Naive thymus-derived CD8-positive, alpha-beta T cell (primary cell): ENCODE results near the gene ERGIC3. TPM values are rescaled to one million over a fixed set of nuclear protein-coding genes. Genes with fewer than 3 reads are reported as not detected.
A peak's percentile ranks its signal among the peaks of the same experiment; 100 is the strongest.
"Not testable (repeated sequence)": the region's sequence is repeated elsewhere in the genome, so short reads cannot be mapped to it uniquely, and the experiment has no call there.

Experiments used
- ATAC-seq, 2 donors: fragments of 150-1000 bp; cut with Tn5 transposase in 1 of 2; sonication (Bioruptor Pico), chemical (Tn5 transposase) in 1 of 2; 1 replicate in 1 of 2; 2 replicates in 1 of 2; pipeline ENCODE4 v1.10.0; 2021; ENCODE audit warnings: mild to moderate bottlenecking in 2 of 2, moderate library complexity in 2 of 2
- POLR2A ChIA-PET: fragments of 350-600 bp; sonication (Branson Sonifier 250); formaldehyde crosslinking; loops from one replicate; lab custom pipeline; 2021; ENCODE audit warnings: antibody characterized with exemption; lab: Charles Lee
- DNase-seq, 10 donors: peaks; one replicate each; pipeline versions ENCODE4 v3.0.0 to v3.0.0-alpha.2; 2020 to 2022
- H3K27ac Mint-ChIP-seq, 10 donors: one replicate each; pipeline ENCODE4 v1.8.0; 2020 to 2022; ENCODE audit warnings: mild to moderate bottlenecking in 10 of 10, mixed read lengths in 10 of 10, moderate library complexity in 4 of 10, inconsistent platforms in 1 of 10
- H3K27me3 Mint-ChIP-seq, 5 donors: one replicate each; pipeline ENCODE4 v1.8.0; 2021 to 2022; ENCODE audit warnings: mixed read lengths in 5 of 5
- H3K36me3 Mint-ChIP-seq, 3 donors: one replicate each; pipeline ENCODE4 v1.8.0; 2020 to 2022; ENCODE audit warnings: mixed read lengths in 3 of 3, mild to moderate bottlenecking in 2 of 3, inconsistent platforms in 1 of 3
- H3K4me1 Mint-ChIP-seq, 4 donors: one replicate each; pipeline ENCODE4 v1.8.0; 2021 to 2022; ENCODE audit warnings: mixed read lengths in 4 of 4
- H3K4me3 Mint-ChIP-seq, 10 donors: one replicate each; pipeline ENCODE4 v1.8.0; 2020 to 2022; ENCODE audit warnings: mild to moderate bottlenecking in 10 of 10, mixed read lengths in 10 of 10, moderate library complexity in 6 of 10, inconsistent platforms in 1 of 10
- H3K9me3 Mint-ChIP-seq, 9 donors: one replicate each; pipeline ENCODE4 v1.8.0; 2020 to 2022; ENCODE audit warnings: mixed read lengths in 9 of 9, mild to moderate bottlenecking in 3 of 9, inconsistent platforms in 1 of 9, moderate library complexity in 1 of 9
- polyA plus RNA-seq, 3 donors: library from polyadenylated mRNA; unstranded; fragments of 300-500 nt; fragmentation: Illumina TruSeq; gene quantifications; one replicate each; pipeline ENCODE4 v1.2.3, GENCODE V29; 2021
- total RNA-seq, 8 experiments: library from RNA in 2 of 8; stranded (reverse) in 2 of 8; gene quantifications; one replicate each; pipeline ENCODE4 v1.2.3 and lab custom pipeline; 2021 to 2026

The ERGIC3 gene
- total and polyA plus RNA-seq, 5 experiments from 2014 or later: 129 to 150 (median 149) TPM

DNA sequence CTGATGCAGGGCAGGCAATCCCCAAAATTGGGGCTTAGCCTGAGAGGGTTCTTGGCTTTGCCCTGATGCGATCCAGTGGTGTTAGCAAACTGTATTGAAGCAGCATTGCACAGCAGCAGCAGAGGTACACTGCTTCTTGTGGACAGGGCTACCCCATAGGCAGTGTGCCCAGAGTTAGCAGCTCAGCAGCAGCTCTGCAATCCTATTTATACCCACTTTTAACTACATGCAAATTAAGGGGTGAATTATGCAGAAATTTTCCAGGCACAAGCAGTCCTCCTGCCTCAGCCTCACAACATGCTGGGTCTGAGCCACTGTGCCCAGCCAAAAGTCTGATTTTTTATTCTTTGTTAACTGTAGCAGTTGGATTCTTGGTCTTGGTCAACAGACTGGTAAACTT is 16.2 kb upstream of the ERGIC3 start:
- H3K36me3 Mint-ChIP-seq: no peaks in the 10 kb centered on the region
- no peaks in the 10 kb centered on the region for H3K4me1 Mint-ChIP-seq

DNA sequence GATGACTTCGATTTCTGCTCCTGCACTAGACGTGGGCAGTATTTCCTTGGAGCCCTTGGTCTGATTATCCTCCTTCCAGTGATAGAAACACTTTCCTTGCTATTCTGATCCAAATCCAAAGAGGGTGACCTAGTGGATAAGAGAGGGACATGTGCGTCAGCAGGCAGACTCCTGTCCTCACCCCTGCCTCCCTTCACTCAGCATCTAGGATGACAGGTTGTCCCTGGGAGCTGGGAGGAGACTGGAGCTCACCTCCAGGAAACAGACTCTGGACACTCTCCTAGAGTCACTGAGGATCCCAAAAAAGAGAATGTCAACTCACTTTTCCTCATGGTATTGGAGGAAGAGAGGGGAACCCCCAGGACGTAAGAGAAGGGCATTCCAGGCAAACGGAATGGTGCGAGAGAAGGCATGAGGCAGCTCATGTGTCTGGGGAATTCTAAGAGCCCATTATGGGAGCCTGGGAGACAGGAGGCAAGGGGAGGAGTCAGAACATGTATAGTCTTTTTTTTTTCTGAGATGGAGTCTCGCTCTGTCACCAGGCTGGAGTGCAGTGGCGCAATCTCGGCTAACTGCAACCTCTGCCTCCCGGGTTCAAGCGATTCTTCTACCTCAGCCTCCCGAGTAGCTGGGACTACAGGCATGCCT is 14.6 kb upstream of the ERGIC3 start:
- POLR2A ChIA-PET: no interaction called here
- no peak overlapping the region for H3K4me3 Mint-ChIP-seq
- no peak for ATAC-seq

More for the DNA sequence above, 16.2 kb upstream of the ERGIC3 start:
- DNase-seq: no peak
- Mint-ChIP-seq H3K27ac (no peak overlapping the region), H3K4me3 (no peak overlapping the region), H3K27me3 (no peaks in the 10 kb centered on the region), H3K9me3 (no peaks in the 10 kb centered on the region)
- POLR2A ChIA-PET: interaction anchor here (0.6 kb wide), 1 partner anchor 98 kb away, joined by 3 read pairs; no protein-coding TSS in a partner anchor
- no peak for ATAC-seq

DNA sequence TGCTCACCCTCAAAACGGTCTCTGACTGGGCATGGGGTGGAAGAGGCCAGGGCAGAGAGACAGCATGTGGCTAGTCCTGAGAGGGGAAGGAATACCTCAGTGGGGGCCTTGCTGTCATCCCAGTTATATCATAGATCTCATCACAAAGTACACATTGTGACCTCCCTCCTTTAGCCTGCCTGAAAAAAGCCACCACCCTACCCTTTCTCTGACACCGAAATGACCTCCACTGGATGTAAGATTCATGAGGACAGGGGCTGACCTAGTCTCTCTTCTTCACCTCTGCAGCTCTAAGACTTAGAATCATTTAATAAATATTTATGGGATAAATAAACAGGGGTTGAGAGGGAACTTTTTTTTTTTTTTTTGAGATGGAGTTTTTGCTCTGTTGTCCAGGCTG is 12.3 kb upstream of the ERGIC3 start, which contains the start of gene C20orf173:
TSS of gene C20orf173 (minus strand) at position 101 of the 400 bp plus-strand sequence. CDS start 279 bp downstream, outside the sequence.
- Mint-ChIP-seq H3K27me3 (no peaks in the 10 kb centered on the region), H3K36me3 (no peaks in the 10 kb centered on the region), H3K9me3 (no peaks in the 10 kb centered on the region), H3K27ac (peak within 1 kb of the TSS in 1 of 10 donors; percentile 2), H3K4me1 (no peaks in the 10 kb centered on the region), H3K4me3 (no peak within 1 kb of the TSS)
- POLR2A ChIA-PET: no interaction called here
- DNase-seq: no peak
- ATAC-seq: no peak

More for the DNA sequence above, 14.6 kb upstream of the ERGIC3 start:
- no peaks in the 10 kb centered on the region for H3K9me3 Mint-ChIP-seq
- no peaks in the 10 kb centered on the region for H3K4me1 Mint-ChIP-seq
- peak overlapping the region in 1 of 10 donors; percentile 82 for H3K27ac Mint-ChIP-seq
- no peaks in the 10 kb centered on the region for H3K27me3 Mint-ChIP-seq
- no peaks in the 10 kb centered on the region for H3K36me3 Mint-ChIP-seq
- no peak for DNase-seq

DNA sequence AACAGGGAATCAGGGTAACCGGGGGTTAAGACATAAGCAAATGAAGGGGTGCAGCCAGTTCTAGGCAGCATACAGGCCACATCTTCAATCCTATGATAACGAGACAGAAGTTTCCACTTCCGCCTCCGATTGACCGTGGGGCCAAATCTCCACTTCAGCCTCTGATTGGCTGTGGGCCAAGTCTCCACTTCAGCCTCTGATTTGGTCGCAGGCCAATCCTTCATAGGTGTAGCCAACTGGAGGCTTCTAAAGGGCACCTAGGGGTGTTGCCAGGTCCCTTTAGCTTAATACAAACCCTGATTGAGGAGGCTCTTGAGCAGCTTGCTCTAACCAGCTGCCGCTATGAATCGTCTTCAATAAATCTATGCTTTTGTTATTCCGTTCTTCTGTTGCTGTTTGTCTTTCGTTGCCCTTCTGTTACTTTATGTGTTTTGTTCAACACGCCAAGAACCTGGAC is 2.1 kb upstream of the ERGIC3 start:
- Mint-ChIP-seq H3K4me3 (peak overlapping the region in 1 of 10 donors; percentile 40), H3K27ac (peak overlapping the region in 1 of 10 donors; percentile 48), H3K9me3 (no peaks in the 10 kb centered on the region), H3K36me3 (peaks cover 0 to 8% (median 0%) of the 10 kb centered on the region in 3 donors), H3K4me1 (peaks cover 10 to 28% (median 24%) of the 10 kb centered on the region in 4 donors), H3K27me3 (peaks cover 0 to 3% (median 0%) of the 10 kb centered on the region in 5 donors)
- POLR2A ChIA-PET: no interaction called here
- DNase-seq (peak in 1 of 10 donors; percentile 11), ATAC-seq (no peak)

DNA sequence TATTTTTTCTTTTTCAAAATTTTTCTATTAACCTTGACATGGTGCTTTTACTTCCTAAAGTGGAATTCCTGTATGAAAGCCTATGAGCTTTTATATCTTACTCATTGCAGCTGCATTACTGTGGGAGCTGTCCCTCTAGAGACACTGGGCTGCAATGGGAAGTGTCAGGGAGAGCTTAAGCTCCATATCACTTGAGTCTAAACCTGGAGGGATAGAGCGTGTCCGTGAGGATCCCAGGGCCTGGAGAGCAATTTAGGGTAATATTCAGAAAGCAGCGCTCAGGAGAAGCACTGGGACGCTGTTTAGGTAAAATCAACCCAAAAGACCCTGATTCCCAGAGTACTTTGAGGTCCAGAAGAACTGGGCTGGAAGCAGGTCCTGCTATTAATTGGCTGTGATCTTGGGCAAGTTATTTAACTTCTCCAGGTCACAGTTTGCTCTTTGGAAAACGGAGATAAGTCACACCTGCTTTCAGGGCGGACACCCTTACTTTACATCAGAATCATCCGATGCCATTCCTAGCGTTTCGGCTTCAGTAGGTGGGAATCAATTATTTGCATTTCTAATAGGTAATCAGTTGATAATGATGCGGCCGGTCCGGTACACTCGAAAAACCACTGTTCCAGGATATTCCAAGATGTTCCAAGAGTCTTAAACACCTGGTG is 628 bp upstream of the ERGIC3 start:
- no peak for DNase-seq
- H3K4me1 Mint-ChIP-seq: peaks cover 10 to 28% (median 24%) of the 10 kb centered on the region in 4 donors
- H3K9me3 Mint-ChIP-seq: no peaks in the 10 kb centered on the region
- POLR2A ChIA-PET: interaction anchor here (0.8 to 3.5 kb wide), 7 partner anchors 50 to 413 kb away, joined by 3 to 22 read pairs (median 7); partner anchors contain the start of genes EIF6, RBM39 and SCAND1
- peaks cover 0 to 2% (median 0%) of the 10 kb centered on the region in 5 donors for H3K27me3 Mint-ChIP-seq
- ATAC-seq: no peak
- H3K36me3 Mint-ChIP-seq: peaks cover 0 to 8% (median 0%) of the 10 kb centered on the region in 3 donors
- peak overlapping the region in 8 of 10 donors; percentile 52 to 96 (median 91) for H3K27ac Mint-ChIP-seq
- peak overlapping the region; percentile 82 to 97 (median 92) for H3K4me3 Mint-ChIP-seq

DNA sequence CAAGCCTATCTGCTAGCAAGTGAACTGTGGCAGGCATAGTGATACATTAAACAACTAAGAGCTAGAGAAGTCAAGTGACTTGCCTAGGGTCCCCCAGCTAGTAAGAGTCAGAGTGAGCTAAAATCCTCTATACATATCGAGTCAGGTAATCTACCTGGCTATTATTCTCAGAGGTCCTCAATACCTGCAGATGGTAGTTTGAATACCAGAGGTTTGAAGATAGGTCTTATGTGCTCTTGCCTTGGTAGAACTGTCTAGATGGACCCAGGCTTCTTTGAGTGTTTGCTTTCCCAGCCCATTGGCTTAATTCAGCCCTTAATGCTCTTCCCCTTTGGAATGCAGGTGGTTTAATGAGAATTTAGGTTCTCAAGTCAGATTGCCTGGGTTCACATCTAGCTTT is 1.1 kb downstream of the ERGIC3 start:
- DNase-seq: no peak
- H3K27me3 Mint-ChIP-seq: peaks cover 0 to 2% (median 0%) of the 10 kb centered on the region in 5 donors
- H3K4me3 Mint-ChIP-seq: peak overlapping the region; percentile 82 to 97 (median 92)
- POLR2A ChIA-PET: interaction anchor here (1.0 to 3.5 kb wide), 5 partner anchors 52 to 411 kb away, joined by 3 to 22 read pairs (median 12); partner anchors contain the start of genes RBM39 and SCAND1
- no peak for ATAC-seq
- H3K9me3 Mint-ChIP-seq: no peaks in the 10 kb centered on the region
- H3K4me1 Mint-ChIP-seq: peaks cover 10 to 28% (median 24%) of the 10 kb centered on the region in 4 donors
- H3K27ac Mint-ChIP-seq: peak overlapping the region; percentile 37 to 96 (median 90)
- H3K36me3 Mint-ChIP-seq: peaks cover 0 to 14% (median 0%) of the 10 kb centered on the region in 3 donors

DNA sequence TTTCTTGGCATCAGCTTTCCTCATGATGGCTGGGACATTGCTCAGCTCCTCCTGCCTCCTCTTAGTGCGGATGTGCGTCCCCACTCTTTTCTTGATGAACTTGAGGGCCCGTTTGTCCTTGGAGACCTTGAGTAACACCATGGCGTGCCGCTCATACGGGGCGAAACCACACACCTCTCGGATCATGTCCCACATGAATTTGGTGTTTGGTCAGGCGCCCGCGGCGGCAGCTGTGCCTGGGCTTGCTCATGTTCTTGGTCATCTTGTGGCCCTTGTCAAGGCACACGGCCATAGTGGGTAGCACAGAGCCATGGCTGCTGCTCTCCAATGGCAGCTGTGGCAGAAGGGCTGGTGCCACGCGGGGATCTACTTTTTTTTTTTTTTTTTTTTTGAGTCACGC is 2.6 kb downstream of the ERGIC3 start:
- ATAC-seq (no peak), DNase-seq (no peak)
- peak overlapping the region in 1 of 10 donors; percentile 9 for H3K27ac Mint-ChIP-seq
- H3K4me1 Mint-ChIP-seq: peaks cover 10 to 28% (median 24%) of the 10 kb centered on the region in 4 donors
- POLR2A ChIA-PET: interaction anchor here (0.5 kb wide), 1 partner anchor 1551 kb away, joined by 3 read pairs; the partner anchor contains the start of gene RALY
- H3K36me3 Mint-ChIP-seq: peaks cover 0 to 24% (median 7%) of the 10 kb centered on the region in 3 donors
- H3K27me3 Mint-ChIP-seq: peaks cover 0 to 2% (median 0%) of the 10 kb centered on the region in 5 donors
- H3K9me3 Mint-ChIP-seq: no peaks in the 10 kb centered on the region
- H3K4me3 Mint-ChIP-seq: peak overlapping the region in 1 of 10 donors; percentile 42

DNA sequence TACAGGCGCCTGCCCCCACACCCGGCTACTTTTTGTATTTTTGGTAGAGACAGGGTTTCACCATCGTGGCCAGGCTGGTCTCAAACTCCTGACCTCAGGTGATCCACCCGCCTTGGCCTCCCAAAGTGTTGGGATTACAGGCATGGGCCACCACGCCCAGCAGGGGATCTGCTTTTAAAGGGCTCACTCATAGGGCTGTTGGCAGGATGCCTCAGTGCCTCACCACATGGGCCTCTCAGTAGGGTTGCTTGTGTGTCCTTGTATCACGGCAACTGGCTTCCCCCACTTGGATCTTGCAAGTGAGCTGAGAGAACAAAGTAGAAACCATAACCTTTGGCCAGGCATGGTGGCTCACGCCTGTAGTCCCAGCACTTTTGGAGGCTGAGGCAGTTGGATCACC is 3.1 kb downstream of the ERGIC3 start:
- not testable (repeated sequence) for H3K4me3 Mint-ChIP-seq, DNase-seq, ATAC-seq, H3K9me3 Mint-ChIP-seq, H3K27me3 Mint-ChIP-seq, H3K27ac Mint-ChIP-seq
- Mint-ChIP-seq H3K36me3 (peaks cover 0 to 29% (median 8%) of the 10 kb centered on the region in 3 donors), H3K4me1 (peaks cover 10 to 28% (median 24%) of the 10 kb centered on the region in 4 donors)
- POLR2A ChIA-PET: interaction anchor here (0.5 kb wide), 1 partner anchor 1551 kb away, joined by 3 read pairs; the partner anchor contains the start of gene RALY

DNA sequence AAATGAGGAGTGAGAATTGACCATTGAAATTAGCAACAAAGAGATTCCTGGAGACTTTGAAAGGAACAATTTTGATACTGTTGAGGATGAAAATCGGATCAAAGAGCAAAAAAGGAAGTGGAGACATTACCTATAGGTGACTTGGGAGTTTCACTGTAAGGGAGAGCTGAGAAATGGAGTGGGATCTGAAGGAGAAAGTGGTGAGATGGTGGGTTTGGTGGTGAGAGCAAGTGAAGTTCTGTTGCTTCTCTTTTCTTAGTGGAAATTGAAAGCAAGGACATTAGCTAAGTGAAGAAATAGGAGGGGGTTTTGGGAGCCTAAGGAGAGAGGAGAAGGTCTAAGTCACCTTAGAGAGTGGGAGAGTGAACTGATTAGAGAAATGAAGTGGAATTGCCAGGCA is 4.2 kb downstream of the ERGIC3 start:
- Mint-ChIP-seq H3K9me3 (no peaks in the 10 kb centered on the region), H3K36me3 (peaks cover 0 to 31% (median 10%) of the 10 kb centered on the region in 3 donors), H3K4me3 (no peak overlapping the region), H3K27ac (no peak overlapping the region), H3K4me1 (peaks cover 10 to 25% (median 23%) of the 10 kb centered on the region in 4 donors), H3K27me3 (no peaks in the 10 kb centered on the region)
- DNase-seq (no peak), ATAC-seq (no peak)
- POLR2A ChIA-PET: no interaction called here

DNA sequence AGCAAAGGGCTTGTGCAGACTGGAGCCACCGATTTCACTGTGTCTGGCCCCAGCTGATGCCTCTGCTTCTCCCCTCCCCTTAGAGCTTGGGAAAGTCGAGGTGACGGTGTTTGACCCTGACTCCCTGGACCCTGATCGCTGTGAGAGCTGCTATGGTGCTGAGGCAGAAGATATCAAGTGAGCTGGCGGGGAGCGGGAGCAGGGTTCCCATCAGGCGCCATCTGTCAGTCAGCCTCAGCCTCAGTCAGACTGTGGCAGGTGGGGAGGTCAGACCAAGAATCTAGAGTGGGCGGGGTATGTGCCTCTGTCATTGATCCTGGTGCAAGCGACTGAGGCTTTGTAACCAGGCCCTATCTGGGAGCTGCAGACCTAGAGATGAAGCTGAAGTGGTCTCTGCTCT is 5.5 kb downstream of the ERGIC3 start:
- Mint-ChIP-seq H3K9me3 (no peaks in the 10 kb centered on the region), H3K27ac (no peak overlapping the region), H3K36me3 (peaks cover 0 to 31% (median 10%) of the 10 kb centered on the region in 3 donors), H3K4me1 (peaks cover 7 to 15% (median 13%) of the 10 kb centered on the region in 4 donors), H3K27me3 (no peaks in the 10 kb centered on the region), H3K4me3 (no peak overlapping the region)
- ATAC-seq (no peak), DNase-seq (no peak)
- POLR2A ChIA-PET: interaction anchor here (0.6 kb wide), 2 partner anchors 38 to 51 kb away, joined by 3 read pairs; no protein-coding TSS in a partner anchor

DNA sequence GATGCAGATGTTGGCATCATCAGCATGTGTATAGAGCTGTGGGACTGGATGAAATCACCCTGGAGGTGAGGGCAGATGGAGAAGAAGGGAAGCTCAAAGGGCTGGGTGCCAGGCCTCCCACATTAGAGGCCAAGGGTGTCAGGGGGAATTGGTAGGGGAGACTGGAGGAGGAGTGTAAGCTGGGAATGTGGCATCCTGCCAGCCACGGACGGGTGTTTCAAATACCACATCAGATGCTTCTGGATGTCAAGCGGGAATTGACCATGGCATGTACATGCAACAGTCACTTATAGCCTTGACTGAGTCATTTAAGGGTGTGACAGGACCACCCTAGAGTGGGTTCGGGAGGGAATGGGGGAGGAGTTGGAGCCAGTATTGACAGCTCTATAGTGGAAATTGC is 9.6 kb downstream of the ERGIC3 start:
- POLR2A ChIA-PET: no interaction called here
- Mint-ChIP-seq H3K9me3 (no peaks in the 10 kb centered on the region), H3K4me1 (peaks cover 0 to 3% (median 0%) of the 10 kb centered on the region in 4 donors), H3K27ac (no peak overlapping the region), H3K36me3 (peaks cover 0 to 44% (median 12%) of the 10 kb centered on the region in 3 donors), H3K4me3 (no peak overlapping the region), H3K27me3 (no peaks in the 10 kb centered on the region)
- ATAC-seq (no peak), DNase-seq (no peak)

DNA sequence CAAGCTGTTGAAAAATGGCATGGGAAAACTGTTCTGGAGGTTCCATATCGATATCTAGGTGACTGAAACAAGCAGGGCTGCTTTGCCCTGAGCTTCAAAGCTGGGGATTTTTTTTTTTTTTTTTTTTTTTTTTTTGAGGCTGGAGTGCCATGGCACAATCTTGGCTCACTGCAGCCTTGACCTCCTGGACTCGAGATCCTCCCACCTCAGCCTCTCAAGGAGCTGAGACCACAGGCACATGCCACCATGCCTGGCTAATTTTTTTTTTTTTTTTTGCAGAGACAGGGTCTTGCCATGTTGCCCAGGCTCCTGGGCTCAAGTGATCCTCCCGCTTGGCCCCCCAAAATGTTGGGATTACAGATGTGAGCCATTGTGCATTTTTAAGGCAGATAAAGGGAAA is 11.0 kb downstream of the ERGIC3 start:
- Mint-ChIP-seq H3K27ac (no peak overlapping the region), H3K4me1 (peaks cover 0 to 3% (median 0%) of the 10 kb centered on the region in 4 donors), H3K36me3 (peaks cover 0 to 47% (median 16%) of the 10 kb centered on the region in 3 donors), H3K4me3 (no peak overlapping the region), H3K9me3 (no peaks in the 10 kb centered on the region), H3K27me3 (no peaks in the 10 kb centered on the region)
- POLR2A ChIA-PET: interaction anchor here (0.6 kb wide), 1 partner anchor 190 kb away, joined by 3 read pairs; no protein-coding TSS in a partner anchor
- ATAC-seq (no peak), DNase-seq (no peak)
